Stimulated activated naive CD4-positive, alpha-beta T cell treated with Interleukin-2 at 50 U/mL for 16 hours (primary cell): ENCODE results near the gene SLC26A4.

Source experiments
- DNase-seq: peaks from one replicate; lab custom pipeline; 2025; lab: John Stamatoyannopoulos, UW

SLC26A4 gene

DNA sequence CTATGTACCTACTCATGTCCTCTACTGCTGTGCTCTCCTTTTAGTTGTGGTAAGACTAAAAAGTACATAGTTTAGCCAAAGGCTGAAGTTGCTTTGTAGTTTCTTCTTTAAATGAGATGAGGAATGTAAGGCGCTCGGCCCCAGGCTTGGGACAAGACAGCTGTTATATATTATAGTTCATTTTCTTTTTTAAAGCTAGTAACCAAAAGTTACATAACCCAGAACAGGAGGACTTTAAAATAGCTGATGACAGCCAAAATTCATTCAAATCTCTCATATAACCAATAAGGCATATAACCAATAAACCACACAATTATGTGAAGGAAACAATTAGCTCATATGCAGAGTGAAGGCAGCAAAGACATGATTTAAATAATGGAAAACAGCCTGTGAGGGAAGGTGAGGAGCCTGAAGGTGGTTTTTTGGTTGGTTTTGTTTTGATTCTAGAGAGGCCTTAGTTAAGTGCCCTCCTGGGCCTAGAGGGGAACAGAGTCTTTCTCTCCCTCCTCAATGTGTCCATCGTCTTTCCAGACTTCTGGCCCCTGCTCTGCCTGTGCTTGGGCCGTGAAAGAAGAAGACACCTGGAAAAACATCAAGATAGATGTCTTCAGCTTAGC is 35.8 kb downstream of the SLC26A4 start:
- no peak for DNase-seq

- DNase-seq, result no peak
Measured at GRCh38 chr7:107697321-107698049, 36.9 kb downstream of the SLC26A4 start.

DNA sequence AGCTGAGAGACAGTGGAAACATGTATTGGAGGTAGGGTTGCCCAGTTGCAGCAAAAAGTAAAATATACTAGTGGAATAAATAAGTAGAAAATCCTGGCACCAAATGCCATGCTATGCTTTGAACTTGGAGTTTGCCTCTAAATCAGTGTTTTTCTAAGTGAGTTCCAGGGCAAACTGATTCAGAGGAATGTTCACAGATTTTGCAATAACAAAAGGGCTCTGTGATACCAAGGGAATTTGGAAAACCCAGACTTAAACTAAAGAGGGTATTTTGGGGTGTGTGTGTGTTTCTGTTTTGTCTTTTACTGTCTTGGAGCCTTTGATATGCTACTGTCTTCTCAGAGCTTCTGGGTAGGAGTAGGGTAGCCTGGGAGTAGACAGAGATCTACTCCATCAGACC is 39.9 kb downstream of the SLC26A4 start:
- DNase-seq, result no peak

- no peak for DNase-seq
Measured at GRCh38 chr7:107701191-107701590, 40.6 kb downstream of the SLC26A4 start.

GRCh38 chr7:107703219-107703618 is 42.6 kb downstream of the SLC26A4 start:
- no peak for DNase-seq

DNA sequence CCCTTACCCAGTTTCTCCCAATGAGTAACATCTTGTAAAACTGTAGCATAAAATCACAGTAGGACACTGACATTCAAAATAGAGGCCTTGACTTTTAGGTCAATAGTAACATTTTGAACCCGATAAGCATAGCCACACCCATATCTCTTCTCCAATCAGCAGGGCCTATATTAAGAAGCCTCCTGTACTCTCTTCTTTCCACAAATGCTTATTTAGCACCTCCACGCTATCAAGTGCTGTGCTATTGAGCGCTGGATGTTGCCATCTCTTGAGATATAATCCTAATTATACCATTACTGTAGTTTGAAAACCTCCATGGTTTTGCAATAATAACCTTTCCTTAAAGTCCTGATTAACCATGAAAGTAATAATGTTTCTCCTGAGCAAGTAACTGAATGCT is 43.2 kb downstream of the SLC26A4 start:
- no peak for DNase-seq

DNA sequence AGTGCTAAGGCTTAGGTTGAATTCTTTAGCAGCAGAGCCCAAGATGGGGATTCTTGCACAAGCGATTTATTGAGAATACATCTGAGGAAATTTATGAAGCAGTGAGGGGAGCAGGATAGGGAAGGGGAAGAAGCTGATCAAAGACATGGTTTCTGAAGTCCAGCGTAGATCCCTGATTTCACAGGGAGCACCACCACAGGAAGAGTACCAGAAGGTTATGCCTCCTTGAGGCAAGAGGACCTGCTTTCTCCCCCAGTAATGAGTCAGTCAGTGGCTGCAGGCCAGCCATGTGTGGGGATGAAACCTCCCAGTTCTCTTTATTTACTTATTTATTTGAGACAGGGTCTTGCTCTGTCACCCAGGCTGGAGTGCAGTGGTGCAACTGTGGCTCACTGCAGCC is 48.3 kb downstream of the SLC26A4 start:
- no peak for DNase-seq

DNA sequence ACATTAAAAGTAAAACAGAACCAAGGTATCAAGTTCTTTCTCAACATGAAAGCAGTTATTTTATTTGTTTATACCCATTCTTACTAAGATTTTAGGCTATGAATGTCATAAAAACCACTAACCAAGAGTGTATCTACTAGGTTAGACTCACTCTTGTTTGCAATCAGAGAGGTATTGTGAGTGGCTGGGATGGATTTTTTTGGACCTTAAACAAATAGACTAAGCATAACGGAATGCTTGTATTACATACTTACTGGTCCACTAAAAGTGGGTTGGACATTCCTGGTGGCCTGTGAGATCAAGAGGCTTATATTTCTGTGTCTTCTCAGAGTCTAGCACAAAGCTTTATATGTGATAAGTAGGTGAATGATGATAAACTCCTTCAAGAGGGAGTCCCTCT is 50.7 kb downstream of the SLC26A4 start:
- no peak for DNase-seq

DNA sequence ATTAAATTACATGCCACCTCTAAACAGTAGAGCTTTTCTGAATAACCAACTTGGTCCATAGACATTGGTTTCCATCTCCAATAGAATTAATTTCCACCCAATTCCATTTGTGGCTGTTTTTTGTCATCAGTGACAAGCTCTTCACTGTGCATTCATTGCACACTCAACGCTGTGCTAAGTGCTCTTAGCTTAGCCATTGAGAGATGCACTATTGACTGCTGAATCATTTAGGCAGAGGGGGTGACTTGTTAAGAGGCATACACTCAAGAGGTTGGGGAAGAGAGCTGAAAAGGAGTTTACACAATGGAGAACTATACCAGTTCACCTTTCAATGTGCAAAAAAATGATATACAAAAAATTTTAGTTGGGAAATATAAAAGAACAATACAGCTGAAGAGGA is 51.4 kb downstream of the SLC26A4 start:
- no peak for DNase-seq

DNA sequence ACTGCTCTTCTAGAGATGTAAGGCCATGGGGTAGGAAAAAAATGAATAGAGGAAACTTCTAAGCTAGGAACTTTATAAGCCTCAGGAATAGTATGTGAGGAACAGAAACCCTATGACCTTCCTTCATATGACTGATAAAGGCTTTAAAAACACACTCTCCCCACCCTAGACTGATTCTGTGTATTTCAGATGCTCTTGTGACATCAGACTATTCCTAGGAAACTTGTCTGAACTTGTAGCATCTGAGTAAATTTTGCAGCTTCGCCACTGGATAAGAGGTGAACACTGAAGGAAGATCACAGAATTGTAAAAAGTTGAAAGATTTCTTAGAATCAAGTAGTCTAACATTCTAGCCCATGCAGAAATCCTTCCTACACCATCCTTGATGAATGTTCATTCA is 52.3 kb downstream of the SLC26A4 start:
- no peak for DNase-seq

DNA sequence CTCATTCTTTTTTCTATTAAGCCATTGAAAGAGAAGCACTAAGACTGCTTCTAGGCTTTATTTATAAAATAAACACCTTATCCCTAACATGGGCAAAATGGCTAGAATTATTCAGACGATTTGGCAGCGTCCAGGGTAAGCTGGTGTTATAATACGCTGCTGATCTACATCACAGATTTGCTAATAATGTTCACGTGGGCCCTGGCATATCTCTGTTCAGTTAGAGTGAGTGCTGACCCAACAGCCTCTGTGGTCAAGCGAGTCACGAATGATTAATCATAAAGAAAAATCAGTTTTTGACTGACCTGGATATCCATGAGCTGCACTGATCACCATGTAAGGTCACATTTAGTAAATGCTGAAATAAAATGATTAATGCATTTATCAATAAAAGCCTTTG is 54.9 kb downstream of the SLC26A4 start:
- no peak for DNase-seq

DNA sequence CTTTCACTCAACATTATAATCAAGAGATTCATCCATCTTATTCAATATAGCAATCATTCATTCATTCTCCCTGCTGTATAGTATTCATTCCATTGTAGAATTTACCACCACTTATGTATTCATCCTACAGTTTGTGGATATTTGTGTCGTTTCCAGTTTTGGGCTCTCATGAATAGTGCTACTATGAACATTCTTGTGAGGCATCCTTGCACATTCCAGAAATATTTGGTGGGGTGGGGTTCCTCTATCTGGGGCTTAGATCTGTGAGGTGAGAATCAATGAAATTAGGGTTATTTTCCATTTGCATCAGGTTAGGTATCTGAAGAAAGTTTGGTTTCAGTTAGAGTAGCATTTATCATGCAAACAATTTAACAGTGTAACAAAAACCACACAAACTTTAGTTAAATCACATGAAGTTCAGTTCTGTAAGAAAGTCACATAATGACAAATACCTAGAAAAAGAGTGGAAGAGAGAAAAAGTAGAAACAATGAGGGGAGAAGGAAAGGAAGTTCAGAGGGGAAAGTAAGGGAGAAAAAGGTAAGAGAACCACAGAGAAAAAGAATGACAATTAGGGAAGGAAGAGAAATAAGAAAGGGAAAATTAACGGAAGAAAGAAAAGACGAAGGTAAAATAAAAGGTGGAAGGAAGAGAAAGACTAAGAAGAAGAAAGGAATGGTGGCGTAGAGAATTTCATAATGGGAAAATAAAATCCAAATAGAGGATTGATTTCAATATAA is 58.0 kb downstream of the SLC26A4 start:
- no peak for DNase-seq

- no peak for DNase-seq
Measured at GRCh38 chr7:107721286-107721685, 60.7 kb downstream of the SLC26A4 start.

DNA sequence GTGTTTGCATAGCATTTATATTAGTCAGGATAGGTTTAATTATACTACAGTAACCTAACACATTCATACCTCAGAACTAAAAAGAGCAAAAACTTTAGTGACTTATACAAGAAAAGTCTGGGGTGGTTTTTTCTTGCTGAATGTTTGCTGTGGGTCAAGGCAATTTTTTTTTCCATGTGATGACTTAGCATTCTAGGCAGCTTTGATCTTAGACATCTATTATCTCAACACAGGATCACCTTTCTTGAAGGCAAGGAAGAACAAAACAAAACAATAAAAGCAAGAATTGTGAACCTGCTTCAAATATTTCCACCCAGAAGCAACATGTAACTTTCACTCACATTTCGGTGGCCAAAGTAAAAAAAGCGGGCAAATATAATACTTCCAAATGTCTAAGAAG is 62.6 kb downstream of the SLC26A4 start:
- DNase-seq, result no peak

DNA sequence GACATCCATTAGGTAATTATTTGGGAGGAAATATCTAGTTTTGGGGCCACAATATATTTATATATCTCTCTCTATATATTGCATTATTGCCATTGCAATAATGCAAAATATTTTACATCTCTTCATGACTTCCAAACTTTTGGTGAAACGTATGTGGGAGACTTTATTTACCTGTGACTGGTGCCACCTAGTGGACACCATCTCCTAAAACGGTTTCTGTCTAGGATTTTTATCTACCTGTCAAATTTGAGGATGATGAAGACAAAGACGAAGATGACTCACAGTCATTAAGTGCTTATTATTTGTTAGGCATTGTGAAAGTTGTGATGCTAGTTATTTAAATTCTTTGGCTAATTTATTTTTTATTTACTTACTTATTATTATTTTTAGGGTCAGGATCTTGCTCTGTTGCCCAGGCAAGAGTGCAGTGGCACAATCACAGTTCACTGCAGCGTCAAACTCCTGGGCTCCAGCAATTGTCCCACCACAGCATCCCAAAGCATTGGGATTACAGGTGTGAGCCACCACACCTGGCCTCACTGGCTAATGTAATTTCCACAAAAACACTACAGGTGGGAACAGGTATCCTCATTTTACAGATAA is 64.6 kb downstream of the SLC26A4 start:
- peak; percentile 19 for DNase-seq

DNA sequence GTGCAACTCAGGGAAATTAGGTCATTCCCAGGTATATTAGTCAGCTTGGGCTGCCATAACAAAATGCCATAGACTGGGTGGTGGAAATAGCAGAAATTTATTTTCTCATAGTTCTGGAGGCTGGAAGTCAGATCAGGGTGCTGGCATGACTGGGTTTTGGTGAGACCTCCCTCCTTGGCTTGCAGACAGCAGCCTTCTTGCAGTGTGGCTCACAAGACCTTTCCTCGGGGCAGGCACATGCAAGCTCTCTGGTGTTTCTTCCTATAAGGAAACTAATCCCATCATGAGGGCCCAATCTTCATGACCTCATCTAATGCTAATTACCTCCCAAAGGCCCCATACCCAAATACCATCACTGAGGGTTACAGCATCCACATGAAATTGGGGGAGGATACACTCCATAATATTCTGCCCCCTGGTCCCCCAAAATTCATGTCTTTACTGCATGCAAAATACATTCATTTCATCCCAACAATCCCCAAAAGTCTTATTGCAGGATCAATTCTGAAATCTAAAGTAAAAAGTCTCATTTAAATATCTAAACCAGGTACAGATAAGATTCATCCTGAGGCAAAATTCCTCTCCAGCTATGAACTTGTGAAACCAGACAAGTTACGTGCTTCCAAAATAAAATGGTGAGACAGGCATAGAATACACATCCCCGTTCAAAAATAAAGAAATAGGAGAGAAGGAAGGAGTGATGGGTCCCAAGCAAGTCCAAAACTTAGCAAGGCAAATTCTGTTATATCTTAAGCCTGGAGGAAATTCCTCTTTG is 65.9 kb downstream of the SLC26A4 start:
- DNase-seq, result no peak

- no peak for DNase-seq
Measured at GRCh38 chr7:107728276-107728675, 67.6 kb downstream of the SLC26A4 start.

GRCh38 chr7:107742678-107743566 is 82.3 kb downstream of the SLC26A4 start:
- peak; percentile 78 for DNase-seq

- peak; percentile 98 for DNase-seq
Measured at GRCh38 chr7:107743567-107744344, 83.1 kb downstream of the SLC26A4 start, which contains the start of gene CBLL1. Gene CBLL1, plus strand, starts transcription at chr7:107744142. Its CDS starts 22 bp downstream, at chr7:107744164.

- DNase-seq, result no peak
Measured at GRCh38 chr7:107744345-107744750, 83.7 kb downstream of the SLC26A4 start.
